Testis (tissue), 2 donors: ENCODE measurements around the gene MPPED1.

Source experiments
- CTCF ChIP-seq, 3 experiments: fragments of 450-650 bp in 2 of 3; fragments of 200-600 bp in 1 of 3; sonication (generic) in 1 of 3; IDR thresholded peaks; one replicate each; pipeline ENCODE4 v1.5.1; 2016 to 2019; ENCODE audit warnings: antibody characterized with exemption in 3 of 3, mild to moderate bottlenecking in 2 of 3, moderate library complexity in 1 of 3
- POLR2A ChIP-seq: fragments of 450-650 bp; IDR thresholded peaks from one replicate; pipeline ENCODE4 v1.6.1; 2017; ENCODE audit warnings: antibody characterized with exemption, mild to moderate bottlenecking, moderate library complexity

GRCh38 chr22:43406186-43406790 is 5.5 kb upstream of the MPPED1 start:
- TF ChIP-seq CTCF (IDR thresholded peaks at IDR 0.05) (no peak), POLR2A (no peak)
